ENCODE results near the gene WDR75.

Gene WDR75

GRCh38 chr2:189501487-189501886 lies 60.2 kb downstream of the WDR75 start:
- DNase-seq, result no peak

- DNase-seq, result no peak
Measured at GRCh38 chr2:189502714-189503113, 61.4 kb downstream of the WDR75 start.

DNA sequence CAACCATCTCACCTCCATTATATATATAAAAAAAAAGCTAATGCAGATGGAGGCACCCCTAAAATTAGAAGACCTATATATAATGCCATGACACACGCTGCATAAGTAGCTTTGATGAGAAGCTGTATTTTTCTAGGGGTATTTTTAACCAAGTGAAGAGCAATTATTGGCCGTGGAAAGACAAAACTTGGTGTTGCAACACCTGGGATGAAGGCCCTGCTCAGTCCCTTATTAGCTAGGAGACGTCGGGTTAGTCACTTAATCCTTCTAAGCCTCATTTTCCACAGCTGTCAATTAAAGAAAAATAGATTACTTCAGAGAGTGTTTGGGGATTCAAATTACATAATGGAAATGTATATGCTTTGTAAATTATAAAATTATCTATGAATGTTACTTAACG lies 63.0 kb downstream of the WDR75 start:
- DNase-seq, result no peak

GRCh38 chr2:189505492-189505891 lies 64.2 kb downstream of the WDR75 start:
- DNase-seq, result no peak

DNA sequence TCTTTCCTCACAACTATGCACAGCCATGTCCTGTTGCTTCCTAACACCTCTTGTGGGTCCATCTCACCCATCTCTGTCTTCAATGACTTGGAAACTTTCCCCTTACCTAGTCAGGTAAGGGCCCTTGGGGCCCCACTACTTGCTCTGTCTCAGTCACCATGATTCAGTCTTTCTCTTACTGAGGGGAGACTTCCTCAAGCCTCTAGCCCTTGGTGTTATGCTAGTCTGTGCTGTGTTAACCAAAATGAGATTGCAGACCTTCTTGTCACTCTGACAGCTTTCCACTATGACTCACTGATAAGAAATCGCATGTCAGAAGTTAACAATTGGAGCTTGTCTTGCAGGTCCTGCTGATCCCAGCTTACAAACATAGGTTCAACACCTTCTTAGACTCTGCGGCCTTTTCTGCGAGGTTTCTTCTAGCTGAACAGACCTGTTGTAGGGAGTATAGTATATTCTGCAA lies 65.3 kb downstream of the WDR75 start:
- DNase-seq, result no peak

GRCh38 chr2:189511210-189511959 lies 70.1 kb downstream of the WDR75 start:
- no peak for DNase-seq

DNA sequence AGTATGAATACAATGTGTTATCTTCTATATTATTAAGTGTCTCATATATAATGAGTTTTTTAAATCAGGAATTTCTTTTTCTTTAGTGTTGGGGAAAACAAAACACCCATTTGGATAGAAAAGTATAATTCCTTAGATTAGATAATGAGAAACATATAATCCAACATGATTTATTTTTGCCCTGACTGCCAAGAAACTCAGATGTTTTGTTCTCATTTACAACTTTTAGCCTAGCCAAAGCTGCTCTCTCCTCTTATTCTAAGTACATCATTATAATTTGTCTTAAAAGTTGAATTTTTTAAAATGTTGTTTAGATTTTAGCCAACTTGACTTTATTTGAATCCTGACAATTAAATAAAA lies 70.7 kb downstream of the WDR75 start:
- DNase-seq, result no peak

- DNase-seq, result no peak
Measured at GRCh38 chr2:189512879-189513278, 71.6 kb downstream of the WDR75 start.

GRCh38 chr2:189514104-189514503 lies 72.8 kb downstream of the WDR75 start:
- no peak for DNase-seq

DNA sequence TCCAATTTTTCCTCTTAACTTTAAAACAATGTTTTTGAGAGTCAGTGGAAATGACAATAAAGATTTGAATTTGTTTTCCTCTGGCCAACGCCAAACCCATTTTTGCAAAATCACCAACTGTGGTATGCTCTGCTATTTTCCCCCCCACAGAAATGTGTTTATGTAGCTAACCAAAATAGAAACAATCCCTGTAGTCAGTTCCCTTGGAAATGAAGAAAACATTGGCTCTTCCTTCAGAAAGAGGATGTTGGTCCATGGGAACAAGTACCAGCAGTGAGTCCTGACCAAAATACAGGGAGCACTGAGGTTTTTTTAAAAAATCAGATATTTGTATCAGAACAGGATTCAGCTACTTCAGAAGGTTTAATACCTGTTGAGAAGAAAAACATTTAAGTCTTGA lies 74.0 kb downstream of the WDR75 start:
- no peak for DNase-seq

- DNase-seq, result no peak
Measured at GRCh38 chr2:189516546-189516945, 75.3 kb downstream of the WDR75 start.

DNA sequence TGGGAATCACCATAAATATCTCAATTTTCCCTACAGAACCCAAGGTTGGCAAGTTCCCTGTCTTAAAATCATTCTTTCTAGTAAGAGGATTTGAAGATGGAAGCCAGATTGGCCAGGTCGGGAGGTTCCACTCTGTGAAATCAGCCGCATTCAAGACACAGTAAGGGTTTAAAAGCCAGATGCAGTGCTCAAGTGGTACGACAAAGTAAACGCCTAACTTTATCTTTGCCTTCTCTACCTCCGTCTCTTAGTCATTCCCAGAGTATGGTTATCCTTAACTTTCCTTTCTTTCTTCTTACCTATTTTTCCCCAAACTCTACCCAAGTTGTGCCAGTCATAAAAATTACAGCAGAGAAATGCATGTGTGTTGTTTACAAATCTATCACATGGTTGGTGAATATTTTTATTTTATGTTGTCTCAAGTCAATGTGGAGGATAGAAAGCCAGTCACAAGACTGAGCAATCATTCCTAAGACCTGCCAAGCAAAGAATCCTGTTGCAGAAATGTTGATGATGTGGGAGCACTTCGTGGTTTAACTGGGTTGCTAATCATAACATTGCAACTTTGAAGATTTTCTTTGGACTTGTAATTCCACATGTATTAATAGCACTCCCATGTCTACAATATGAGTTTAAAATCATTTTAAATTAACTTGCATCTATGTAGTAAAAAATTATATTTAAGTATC lies 76.7 kb downstream of the WDR75 start:
- DNase-seq, result no peak

DNA sequence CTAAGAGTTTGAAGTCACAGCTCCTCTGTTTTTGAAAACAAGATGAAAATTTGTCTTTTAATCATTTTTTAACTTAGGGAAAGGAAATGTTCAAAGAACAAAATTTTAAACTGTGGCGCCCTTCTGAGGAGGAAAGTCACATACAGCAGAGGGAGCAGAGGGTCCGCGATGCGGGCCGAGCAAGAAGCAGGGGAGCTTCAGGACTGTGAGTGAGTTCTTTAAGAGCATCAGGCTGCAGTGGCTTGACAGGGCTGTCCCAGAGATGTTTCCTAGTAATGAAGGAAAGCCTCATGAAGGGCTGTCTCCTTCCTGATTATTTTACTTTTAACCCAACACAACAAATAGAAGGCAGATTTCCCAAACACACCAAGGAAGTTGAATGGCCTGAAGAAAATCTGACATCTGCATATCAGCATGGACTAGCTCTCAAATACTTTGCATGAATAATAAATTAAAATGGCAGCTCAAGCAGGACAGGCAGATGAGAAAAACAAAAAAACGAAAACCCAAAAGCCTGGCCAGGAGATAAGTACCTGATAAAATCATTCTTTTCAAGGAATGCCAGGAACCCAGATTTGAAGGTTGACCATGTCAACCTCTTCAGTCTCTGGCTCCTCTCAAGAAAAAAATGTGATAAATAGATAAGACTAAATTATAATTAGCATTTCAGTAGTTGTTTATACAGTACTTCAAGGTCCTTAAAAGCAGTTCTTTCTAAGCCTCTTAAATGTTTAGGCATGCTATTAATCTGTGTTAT lies 78.5 kb downstream of the WDR75 start:
- no peak for DNase-seq

DNA sequence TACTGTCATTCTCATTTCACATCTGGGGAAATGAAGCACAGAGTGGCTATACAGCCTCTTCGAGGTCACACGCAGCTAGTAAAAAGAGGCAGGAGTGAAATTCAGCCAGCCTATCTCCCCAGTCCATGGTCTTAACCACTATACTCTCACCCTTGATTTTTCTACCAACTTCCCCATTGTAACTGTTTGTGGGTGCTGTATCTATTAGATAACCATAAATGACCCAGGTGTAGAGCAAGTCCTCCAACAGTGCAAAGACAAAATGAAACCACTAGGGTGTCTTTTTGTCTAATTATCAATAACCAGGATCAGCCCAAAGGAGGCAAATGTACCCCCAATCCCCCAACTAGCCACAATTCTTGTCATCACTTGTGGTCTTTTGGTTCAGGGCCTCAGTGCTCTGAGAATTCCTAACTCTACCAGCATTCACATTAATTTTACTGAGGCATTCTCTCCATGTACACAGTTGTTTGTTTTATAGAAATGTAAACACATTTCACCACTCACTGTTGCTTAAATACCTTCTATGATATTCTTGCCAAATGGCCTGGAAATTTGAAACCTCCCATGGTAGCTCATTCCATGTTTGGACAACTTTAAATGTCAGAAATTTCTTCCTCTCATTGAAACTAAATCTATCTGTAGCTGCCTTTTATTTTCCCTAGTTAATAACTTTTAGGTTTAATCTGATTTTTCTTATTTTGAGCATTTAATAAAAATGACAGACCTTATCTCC lies 80.6 kb downstream of the WDR75 start:
- no peak for DNase-seq

DNA sequence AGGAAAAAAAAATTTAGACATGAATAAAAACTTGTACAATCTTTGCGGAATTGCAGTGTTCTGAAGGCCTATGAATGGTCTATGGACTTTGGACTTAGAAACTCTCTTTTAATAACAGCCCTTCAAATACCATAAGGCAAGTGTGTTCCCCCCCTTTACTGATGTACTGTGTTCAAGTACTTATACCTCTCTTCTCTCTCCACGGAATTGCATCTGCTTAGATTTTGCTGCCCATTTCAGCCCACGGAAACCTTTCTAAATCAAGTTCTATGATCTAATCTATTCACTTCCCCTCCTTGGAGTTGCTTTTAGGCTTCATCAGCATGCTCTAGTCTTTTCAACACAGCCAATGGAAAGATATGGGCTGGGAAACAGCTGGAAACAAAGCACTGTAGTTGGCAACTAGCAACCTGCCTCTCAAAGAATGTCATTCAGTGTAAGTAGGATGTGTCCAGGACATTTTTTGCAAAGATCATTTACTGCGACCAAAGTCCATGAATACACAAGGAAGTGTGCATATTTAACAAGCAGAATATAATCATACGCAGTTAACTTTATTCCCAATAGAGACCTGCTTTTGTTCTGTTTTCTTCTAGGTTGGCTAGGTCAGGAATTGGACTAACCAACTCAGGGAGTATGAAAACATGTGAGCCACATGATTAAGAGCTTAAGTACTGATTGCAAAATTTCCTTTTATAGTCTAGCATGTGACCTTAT lies 81.3 kb downstream of the WDR75 start:
- no peak for DNase-seq

DNA sequence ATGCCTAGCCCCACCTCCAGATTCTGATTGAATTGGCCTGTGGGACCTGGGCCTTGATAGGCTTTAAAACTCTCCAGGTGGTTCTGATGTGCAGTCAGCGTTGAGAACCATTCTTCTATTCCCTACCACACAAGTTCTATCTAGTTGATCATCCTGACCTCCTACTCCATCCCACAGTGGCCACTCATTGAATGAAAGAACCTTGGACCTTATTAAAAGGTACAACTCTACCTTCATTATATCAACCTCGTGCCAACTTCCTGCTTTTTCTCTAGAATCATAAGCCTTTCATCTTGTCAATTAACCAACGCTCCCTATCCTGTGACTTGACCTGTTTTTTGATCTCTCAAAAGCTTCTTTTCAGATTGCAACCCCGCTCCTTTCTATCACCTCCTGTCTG lies 83.5 kb downstream of the WDR75 start:
- no peak for DNase-seq
